CD4-positive, alpha-beta T cell (primary cell): ENCODE results near the gene CFAP43. TPM values are rescaled to one million over a fixed set of nuclear protein-coding genes. Genes with fewer than 3 reads are reported as not detected.

Experiments
- ATAC-seq: fragments of 200-7000 bp; cut with Tn5 transposase; one replicate; pipeline ENCODE4 v1.10.0; 2022; ENCODE audit warnings: mild to moderate bottlenecking; ENCODE audit not compliant: poor library complexity
- CTCF ChIA-PET: fragments of 350-600 bp; sonication (Branson Sonifier 250); formaldehyde crosslinking; loops from one replicate; lab custom pipeline; 2021; ENCODE audit warnings: antibody characterized with exemption, inconsistent platforms; lab: Charles Lee
- POLR2A ChIA-PET: fragments of 350-600 bp; sonication (Branson Sonifier 250); formaldehyde crosslinking; loops from one replicate; lab custom pipeline; 2021; ENCODE audit warnings: antibody characterized with exemption, inconsistent platforms; lab: Charles Lee
- DNase-seq, 14 experiments: peaks; one replicate each; pipeline ENCODE4 v3.0.0-alpha.2; 2013 to 2020; ENCODE audit warnings: mixed read lengths in 2 of 14
- H3K27ac ChIP-seq, 2 donors: one replicate each; pipeline versions ENCODE4 v1.5.1 to v1.7.0; 2013; ENCODE audit warnings: low read length in 2 of 2, low read depth in 1 of 2, mild to moderate bottlenecking in 1 of 2
- H3K27me3 ChIP-seq, 2 experiments: 1 replicate in 1 of 2; 2 replicates in 1 of 2; pipeline versions ENCODE4 v1.6.1 to v1.7.0; 2013; ENCODE audit warnings: low read length in 2 of 2, control low read depth in 1 of 2, mild to moderate bottlenecking in 1 of 2, moderate library complexity in 1 of 2; ENCODE audit not compliant: insufficient read depth in 2 of 2, control insufficient read depth in 1 of 2
- H3K36me3 ChIP-seq: one replicate; pipeline ENCODE4 v1.6.1; 2013; ENCODE audit warnings: low read length, control low read depth; ENCODE audit not compliant: insufficient read depth
- H3K4me1 ChIP-seq: one replicate; pipeline ENCODE4 v1.6.1; 2013; ENCODE audit warnings: low read length, control low read depth; ENCODE audit not compliant: insufficient read depth
- H3K4me3 ChIP-seq: one replicate; pipeline ENCODE4 v1.5.1; 2013; ENCODE audit warnings: mild to moderate bottlenecking, low read length, moderate library complexity
- H3K9me3 ChIP-seq, 2 experiments: 1 replicate in 1 of 2; 2 replicates in 1 of 2; pipeline versions ENCODE4 v1.6.1 to v1.7.0; 2013; ENCODE audit warnings: low read length in 2 of 2, mild to moderate bottlenecking in 2 of 2, control low read depth in 1 of 2, moderate library complexity in 1 of 2; ENCODE audit not compliant: control insufficient read depth in 1 of 2, insufficient read depth in 1 of 2
- H3K27ac Mint-ChIP-seq: one replicate; pipeline ENCODE4 v1.8.0; 2020; ENCODE audit warnings: mixed read lengths
- H3K27me3 Mint-ChIP-seq: one replicate; pipeline ENCODE4 v1.8.0; 2021; ENCODE audit warnings: mixed read lengths
- H3K36me3 Mint-ChIP-seq: one replicate; pipeline ENCODE4 v1.8.0; 2021; ENCODE audit warnings: low read depth, mixed read lengths
- H3K4me1 Mint-ChIP-seq: one replicate; pipeline ENCODE4 v1.8.0; 2021; ENCODE audit warnings: low read depth, mixed read lengths
- H3K4me3 Mint-ChIP-seq: one replicate; pipeline ENCODE4 v1.8.0; 2020; ENCODE audit warnings: mild to moderate bottlenecking, mixed read lengths
- H3K9me3 Mint-ChIP-seq: one replicate; pipeline ENCODE4 v1.8.0; 2020; ENCODE audit warnings: mixed read lengths
- CTCF ChIP-seq: fragments of 200-600 bp; IDR thresholded peaks from one replicate; pipeline ENCODE4 v1.8.0; 2022; ENCODE audit warnings: antibody characterized with exemption, mild to moderate bottlenecking
- intact Hi-C, 2 experiments: fragments of 100-400 bp; cut with DNase I in 1 of 2; cut with micrococcal nuclease in 1 of 2; formaldehyde crosslinking; loops; one replicate each; pipeline versions ENCODE4 v1.15.1 to v1.9.0; 2023 to 2025; cut with DNase I, micrococcal nuclease
- total RNA-seq, 174 experiments: library from RNA in 2 of 174; stranded (reverse) in 2 of 174; gene quantifications; one replicate each; pipeline ENCODE4 v1.2.3 and lab custom pipeline; 2021 to 2026

The CFAP43 gene
- total RNA-seq, 2 experiments from 2014 or later = not detected

- POLR2A ChIA-PET = no interaction called here
- ATAC-seq (no peak), DNase-seq (no peak)
- no peaks in the 10 kb centered on the region for H3K9me3 Mint-ChIP-seq
- no peak overlapping the region for H3K4me3 Mint-ChIP-seq
- no peaks in the 10 kb centered on the region for H3K36me3 Mint-ChIP-seq
- Histone ChIP-seq H3K4me3 (no peak overlapping the region), H3K4me1 (no peaks in the 10 kb centered on the region), H3K27ac (no peak overlapping the region), H3K36me3 (no peaks in the 10 kb centered on the region), H3K27me3 (peaks cover 0 to 6% of the 10 kb centered on the region in 2 experiments), H3K9me3 (no peaks in the 10 kb centered on the region)
- no peaks in the 10 kb centered on the region for H3K4me1 Mint-ChIP-seq
- H3K27me3 Mint-ChIP-seq = no peaks in the 10 kb centered on the region
- no peak overlapping the region for H3K27ac Mint-ChIP-seq
- intact Hi-C loops = no loop called here
- TF ChIP-seq CTCF = no peak
- CTCF ChIA-PET = no interaction called here
Measured at GRCh38 chr10:104101902-104102301, 130.3 kb downstream of the CFAP43 start.

- H3K27me3 Mint-ChIP-seq = no peaks in the 10 kb centered on the region
- no peaks in the 10 kb centered on the region for H3K36me3 ChIP-seq
- intact Hi-C loops = no loop called here
- no peaks in the 10 kb centered on the region for H3K9me3 Mint-ChIP-seq
- DNase-seq (no peak), ATAC-seq (no peak)
- H3K27me3 ChIP-seq = peaks cover 0 to 6% of the 10 kb centered on the region in 2 experiments
- no peaks in the 10 kb centered on the region for H3K4me1 ChIP-seq
- no peak overlapping the region for H3K27ac Mint-ChIP-seq
- H3K9me3 ChIP-seq = no peaks in the 10 kb centered on the region
- H3K4me3 ChIP-seq = no peak overlapping the region
- no peaks in the 10 kb centered on the region for H3K36me3 Mint-ChIP-seq
- no peak overlapping the region for H3K4me3 Mint-ChIP-seq
- H3K27ac ChIP-seq = no peak overlapping the region
- H3K4me1 Mint-ChIP-seq = no peaks in the 10 kb centered on the region
- ChIA-PET POLR2A (interaction anchor here (1.1 kb wide), 1 partner anchor 21 kb away, joined by 5 read pairs; the partner anchor contains the start of gene SFR1), CTCF (interaction anchor here (1.4 kb wide), 1 partner anchor 9 kb away, joined by 4 read pairs; no protein-coding TSS in a partner anchor)
- no peak for TF ChIP-seq CTCF
Measured at GRCh38 chr10:104100795-104101194, 131.4 kb downstream of the CFAP43 start.

GRCh38 chr10:104099941-104100340, 132.2 kb downstream of the CFAP43 start:
- no peak overlapping the region for H3K27ac Mint-ChIP-seq
- no peak for ATAC-seq
- no peaks in the 10 kb centered on the region for H3K4me1 ChIP-seq
- TF ChIP-seq CTCF = no peak
- H3K27me3 ChIP-seq = peaks cover 0 to 6% of the 10 kb centered on the region in 2 experiments
- ChIA-PET CTCF (interaction anchor here (0.6 to 1.4 kb wide), 3 partner anchors 10 to 216 kb away, joined by 3 to 4 read pairs (median 3); partner anchors contain the start of gene SFR1), POLR2A (interaction anchor here (1.1 kb wide), 1 partner anchor 22 kb away, joined by 5 read pairs; the partner anchor contains the start of gene SFR1)
- H3K4me3 ChIP-seq = no peak overlapping the region
- H3K9me3 ChIP-seq = no peaks in the 10 kb centered on the region
- no peaks in the 10 kb centered on the region for H3K4me1 Mint-ChIP-seq
- H3K27me3 Mint-ChIP-seq = no peaks in the 10 kb centered on the region
- H3K27ac ChIP-seq = no peak overlapping the region
- no peaks in the 10 kb centered on the region for H3K36me3 ChIP-seq
- no peaks in the 10 kb centered on the region for H3K9me3 Mint-ChIP-seq
- H3K4me3 Mint-ChIP-seq = no peak overlapping the region
- DNase-seq = no peak
- intact Hi-C loops = no loop called here
- H3K36me3 Mint-ChIP-seq = no peaks in the 10 kb centered on the region
